ENCODE data around the gene CNNM1.

The CNNM1 gene

GRCh38 chr10:99406149-99406548, 77.0 kb downstream of the CNNM1 start:
- H3K4me3 ChIP-seq (ENCODE audit: control insufficient read depth, low read depth, low read length): no peak overlapping the region
- TF ChIP-seq, protein P1, sequence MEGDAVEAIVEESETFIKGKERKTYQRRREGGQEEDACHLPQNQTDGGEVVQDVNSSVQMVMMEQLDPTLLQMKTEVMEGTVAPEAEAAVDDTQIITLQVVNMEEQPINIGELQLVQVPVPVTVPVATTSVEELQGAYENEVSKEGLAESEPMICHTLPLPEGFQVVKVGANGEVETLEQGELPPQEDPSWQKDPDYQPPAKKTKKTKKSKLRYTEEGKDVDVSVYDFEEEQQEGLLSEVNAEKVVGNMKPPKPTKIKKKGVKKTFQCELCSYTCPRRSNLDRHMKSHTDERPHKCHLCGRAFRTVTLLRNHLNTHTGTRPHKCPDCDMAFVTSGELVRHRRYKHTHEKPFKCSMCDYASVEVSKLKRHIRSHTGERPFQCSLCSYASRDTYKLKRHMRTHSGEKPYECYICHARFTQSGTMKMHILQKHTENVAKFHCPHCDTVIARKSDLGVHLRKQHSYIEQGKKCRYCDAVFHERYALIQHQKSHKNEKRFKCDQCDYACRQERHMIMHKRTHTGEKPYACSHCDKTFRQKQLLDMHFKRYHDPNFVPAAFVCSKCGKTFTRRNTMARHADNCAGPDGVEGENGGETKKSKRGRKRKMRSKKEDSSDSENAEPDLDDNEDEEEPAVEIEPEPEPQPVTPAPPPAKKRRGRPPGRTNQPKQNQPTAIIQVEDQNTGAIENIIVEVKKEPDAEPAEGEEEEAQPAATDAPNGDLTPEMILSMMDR (IDR thresholded peaks at IDR 0.05; ENCODE audit: control insufficient read depth, insufficient read depth, low read depth, low read length, missing control alignments): no peak
- DNase-seq (ENCODE audit: low read depth): no peak

GRCh38 chr10:99410146-99410545, 81.0 kb downstream of the CNNM1 start:
- H3K4me3 ChIP-seq (ENCODE audit: control insufficient read depth, low read depth, low read length): no peak overlapping the region
- DNase-seq (ENCODE audit: low read depth): no peak
- TF ChIP-seq, protein P1 (IDR thresholded peaks at IDR 0.05; ENCODE audit: control insufficient read depth, insufficient read depth, low read depth, low read length, missing control alignments): no peak

- DNase-seq (ENCODE audit: low read depth): no peak
- no peak overlapping the region for H3K4me3 ChIP-seq (ENCODE audit: control insufficient read depth, low read depth, low read length)
- TF ChIP-seq, protein P1 (IDR thresholded peaks at IDR 0.05; ENCODE audit: control insufficient read depth, insufficient read depth, low read depth, low read length, missing control alignments): no peak
Observed at GRCh38 chr10:99410876-99411275, 81.7 kb downstream of the CNNM1 start.

DNA sequence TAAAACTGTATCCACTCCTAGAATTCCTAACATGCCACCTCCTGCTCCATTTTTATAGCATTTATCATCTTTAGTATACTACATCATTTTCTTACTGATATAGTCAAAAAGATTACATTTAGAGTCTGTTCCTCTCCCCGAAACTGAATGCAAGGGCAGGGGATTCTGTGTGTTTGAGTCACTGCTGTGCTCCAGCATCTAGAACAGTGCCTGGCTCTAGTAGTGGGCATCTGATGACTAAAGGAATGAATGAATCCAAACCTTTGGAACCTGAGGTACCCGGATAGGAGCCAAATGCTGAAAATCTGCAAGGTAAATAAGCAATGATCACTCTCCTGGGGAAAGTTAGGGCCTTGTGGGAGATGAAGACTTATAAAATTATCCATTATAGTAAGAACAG, 82.4 kb downstream of the CNNM1 start:
- H3K4me3 ChIP-seq (ENCODE audit: control insufficient read depth, low read depth, low read length): no peak overlapping the region
- TF ChIP-seq, protein P1 (IDR thresholded peaks at IDR 0.05; ENCODE audit: control insufficient read depth, insufficient read depth, low read depth, low read length, missing control alignments): no peak
- no peak for DNase-seq (ENCODE audit: low read depth)

- no peak for DNase-seq (ENCODE audit: low read depth)
- no peak overlapping the region for H3K4me3 ChIP-seq (ENCODE audit: control insufficient read depth, low read depth, low read length)
- TF ChIP-seq, protein P1 (IDR thresholded peaks at IDR 0.05; ENCODE audit: control insufficient read depth, insufficient read depth, low read depth, low read length, missing control alignments): no peak
Observed at GRCh38 chr10:99412099-99412498, 82.9 kb downstream of the CNNM1 start.

DNA sequence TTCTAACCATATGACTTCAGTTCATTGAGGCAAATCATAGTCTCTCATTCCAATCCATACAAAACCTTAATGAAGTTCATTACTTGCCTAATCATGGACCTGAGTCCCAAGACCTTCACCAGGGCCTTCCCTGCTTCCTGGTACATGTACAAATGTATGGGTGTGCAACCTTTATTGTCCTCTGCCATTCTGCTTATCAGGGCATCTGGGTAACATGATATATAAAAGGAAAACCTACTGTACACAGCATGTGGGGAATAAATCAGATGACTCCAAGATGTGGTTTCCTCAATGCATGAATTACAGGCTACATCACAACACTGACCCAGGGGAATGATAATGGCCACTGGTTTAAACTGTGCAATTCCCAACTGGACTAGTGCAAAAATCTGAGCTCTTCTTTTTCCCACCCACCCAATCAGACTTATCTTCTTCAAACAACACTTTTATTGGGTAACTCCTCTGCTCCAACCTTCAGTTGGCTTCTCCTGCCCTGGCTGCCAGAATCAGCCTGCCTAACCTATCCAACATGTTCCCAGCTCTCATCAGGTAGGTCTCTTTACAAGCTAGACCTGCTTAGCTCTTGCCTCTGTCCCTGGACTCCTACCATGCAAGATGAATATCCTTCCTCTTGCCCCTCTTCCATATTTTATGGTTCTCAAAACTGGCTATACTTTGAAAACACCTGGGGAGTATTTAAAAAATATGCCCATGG, 89.9 kb downstream of the CNNM1 start:
- H3K4me3 ChIP-seq (ENCODE audit: control insufficient read depth, low read depth, low read length): no peak overlapping the region
- TF ChIP-seq, protein P1 (IDR thresholded peaks at IDR 0.05; ENCODE audit: control insufficient read depth, insufficient read depth, low read depth, low read length, missing control alignments): no peak
- DNase-seq (ENCODE audit: low read depth): no peak

Data from AG09309 (cell line).